Measurements from ENCODE around the gene CCDC91.

The CCDC91 gene

GRCh38 chr12:28278499-28278898 lies 88.2 kb downstream of the CCDC91 start:
- no peaks in the 10 kb centered on the region for H3K36me3 ChIP-seq (ENCODE audit: control insufficient read depth, insufficient read depth, low read length)
- no peak for TF ChIP-seq CTCF (IDR thresholded peaks at IDR 0.05; ENCODE audit: insufficient read depth, low read length, poor library complexity, severe bottlenecking)
- no peak overlapping the region for H3K4me3 ChIP-seq (replicated peaks; ENCODE audit: low read depth, low read length)
- H3K27me3 ChIP-seq (replicated peaks; ENCODE audit: control insufficient read depth, insufficient read depth, low read length): no peaks in the 10 kb centered on the region
- no peak for DNase-seq (ENCODE audit: extremely low read depth, insufficient read length)

- Histone ChIP-seq H3K36me3 (ENCODE audit: control insufficient read depth, insufficient read depth, low read length) (no peaks in the 10 kb centered on the region), H3K4me3 (replicated peaks; ENCODE audit: low read depth, low read length) (no peak overlapping the region), H3K27me3 (replicated peaks; ENCODE audit: control insufficient read depth, insufficient read depth, low read length) (no peaks in the 10 kb centered on the region)
- DNase-seq (ENCODE audit: extremely low read depth, insufficient read length): no peak
- TF ChIP-seq CTCF (IDR thresholded peaks at IDR 0.05; ENCODE audit: insufficient read depth, low read length, poor library complexity, severe bottlenecking): no peak
Observed at GRCh38 chr12:28278960-28279359, 88.7 kb downstream of the CCDC91 start.

GRCh38 chr12:28286352-28286751 lies 96.1 kb downstream of the CCDC91 start:
- Histone ChIP-seq H3K36me3 (ENCODE audit: control insufficient read depth, insufficient read depth, low read length) (no peaks in the 10 kb centered on the region), H3K4me3 (replicated peaks; ENCODE audit: low read depth, low read length) (no peak overlapping the region), H3K27me3 (replicated peaks; ENCODE audit: control insufficient read depth, insufficient read depth, low read length) (no peaks in the 10 kb centered on the region)
- TF ChIP-seq CTCF (IDR thresholded peaks at IDR 0.05; ENCODE audit: insufficient read depth, low read length, poor library complexity, severe bottlenecking): no peak
- DNase-seq (ENCODE audit: extremely low read depth, insufficient read length): no peak

- H3K36me3 ChIP-seq (ENCODE audit: control insufficient read depth, insufficient read depth, low read length): no peaks in the 10 kb centered on the region
- H3K27me3 ChIP-seq (replicated peaks; ENCODE audit: control insufficient read depth, insufficient read depth, low read length): no peaks in the 10 kb centered on the region
- no peak for DNase-seq (ENCODE audit: extremely low read depth, insufficient read length)
- no peak for TF ChIP-seq CTCF (IDR thresholded peaks at IDR 0.05; ENCODE audit: insufficient read depth, low read length, poor library complexity, severe bottlenecking)
- H3K4me3 ChIP-seq (replicated peaks; ENCODE audit: low read depth, low read length): no peak overlapping the region
Observed at GRCh38 chr12:28290262-28290661, 100.0 kb downstream of the CCDC91 start.

- TF ChIP-seq CTCF (IDR thresholded peaks at IDR 0.05; ENCODE audit: insufficient read depth, low read length, poor library complexity, severe bottlenecking): no peak
- H3K27me3 ChIP-seq (replicated peaks; ENCODE audit: control insufficient read depth, insufficient read depth, low read length): no peaks in the 10 kb centered on the region
- H3K36me3 ChIP-seq (ENCODE audit: control insufficient read depth, insufficient read depth, low read length): no peaks in the 10 kb centered on the region
- no peak overlapping the region for H3K4me3 ChIP-seq (replicated peaks; ENCODE audit: low read depth, low read length)
- no peak for DNase-seq (ENCODE audit: extremely low read depth, insufficient read length)
Observed at GRCh38 chr12:28292699-28293098, 102.4 kb downstream of the CCDC91 start.

GRCh38 chr12:28294300-28294699 lies 104.0 kb downstream of the CCDC91 start:
- no peak for TF ChIP-seq CTCF (IDR thresholded peaks at IDR 0.05; ENCODE audit: insufficient read depth, low read length, poor library complexity, severe bottlenecking)
- DNase-seq (ENCODE audit: extremely low read depth, insufficient read length): no peak

More at GRCh38 chr12:28294300-28294699, 104.0 kb downstream of the CCDC91 start:
- Histone ChIP-seq H3K4me3 (replicated peaks; ENCODE audit: low read depth, low read length) (no peak overlapping the region), H3K27me3 (replicated peaks; ENCODE audit: control insufficient read depth, insufficient read depth, low read length) (no peaks in the 10 kb centered on the region), H3K36me3 (ENCODE audit: control insufficient read depth, insufficient read depth, low read length) (no peaks in the 10 kb centered on the region)

All from GM06990 (cell line).